HPDE6-E6E7 (cell line): ENCODE data around the gene SH3BP2.

Experiments used
- DNase-seq: peaks from one replicate; pipeline ENCODE4 v3.0.0; 2011; ENCODE audit warnings: missing footprints; ENCODE audit errors: extremely low spot score

SH3BP2 gene

DNA sequence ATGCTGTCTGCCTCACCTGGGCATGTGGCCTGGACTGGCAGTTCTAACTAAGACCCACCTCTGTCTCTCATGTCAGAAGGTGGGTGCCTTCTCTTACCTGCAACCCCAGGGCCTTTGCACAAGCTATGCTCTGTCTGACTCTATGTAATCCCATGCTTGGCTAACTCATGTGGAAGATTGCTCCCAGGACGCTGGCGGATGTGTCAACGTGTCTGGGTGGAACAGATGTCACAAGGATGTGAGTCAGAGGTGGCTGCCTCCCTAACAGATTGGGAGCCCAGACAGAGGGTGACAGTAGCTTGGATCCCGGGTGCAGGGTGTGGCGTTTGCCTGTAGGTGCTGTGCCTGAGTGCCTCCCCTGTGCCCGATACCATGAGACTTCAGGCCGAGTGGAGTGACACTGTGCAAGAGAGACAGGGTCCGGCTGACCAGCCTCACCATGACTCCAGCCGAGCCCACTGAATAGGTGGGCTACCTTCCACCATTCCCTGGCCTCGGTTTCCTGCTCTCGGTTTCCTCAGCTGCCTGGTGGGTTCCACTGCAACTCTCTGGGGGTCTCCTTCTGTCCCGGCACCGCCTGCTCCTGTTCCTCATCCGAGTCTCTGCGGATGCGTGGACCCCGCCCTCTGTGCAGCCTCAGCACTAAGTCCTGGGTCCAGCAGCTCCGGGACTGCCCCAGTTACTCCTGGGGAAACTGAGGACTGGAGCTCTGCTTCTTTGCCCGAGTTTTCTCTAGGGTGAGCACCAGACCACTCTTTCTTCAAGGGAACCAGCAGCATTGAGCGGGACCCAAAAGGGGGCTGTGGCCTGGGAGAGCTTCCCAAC, 11.0 kb downstream of the SH3BP2 start:
- no peak for DNase-seq

GRCh38 chr4:2804449-2804972, 11.6 kb downstream of the SH3BP2 start:
- DNase-seq = no peak

DNA sequence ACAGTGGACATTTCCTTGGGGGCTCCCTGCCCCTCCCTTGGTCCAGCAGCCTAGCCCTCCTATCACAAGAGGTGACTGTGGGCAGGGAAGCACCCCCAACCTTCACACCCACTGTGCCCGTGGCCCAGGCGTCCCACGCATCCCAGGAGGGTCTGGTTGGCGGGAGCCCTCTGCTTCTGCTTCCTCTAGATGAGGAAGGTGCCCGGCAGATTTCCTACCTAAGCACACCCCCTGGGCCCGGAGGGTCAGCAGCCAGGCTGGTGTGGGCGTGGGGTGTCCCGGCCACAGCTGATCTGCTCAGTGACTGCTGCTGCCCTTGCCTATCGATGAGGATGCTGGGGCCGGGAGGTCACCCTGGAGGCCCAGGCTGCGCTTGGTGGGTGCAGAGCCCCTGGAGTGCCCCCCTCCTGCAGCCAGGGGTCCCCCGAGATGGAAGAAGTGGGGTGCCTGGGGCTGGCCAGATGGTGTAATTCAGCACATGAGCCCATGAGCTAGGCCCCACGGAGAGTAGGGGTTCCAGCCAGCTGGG, 12.2 kb downstream of the SH3BP2 start:
- no peak for DNase-seq

- no peak for DNase-seq
Measured at GRCh38 chr4:2805712-2806389, 13.0 kb downstream of the SH3BP2 start.

DNA sequence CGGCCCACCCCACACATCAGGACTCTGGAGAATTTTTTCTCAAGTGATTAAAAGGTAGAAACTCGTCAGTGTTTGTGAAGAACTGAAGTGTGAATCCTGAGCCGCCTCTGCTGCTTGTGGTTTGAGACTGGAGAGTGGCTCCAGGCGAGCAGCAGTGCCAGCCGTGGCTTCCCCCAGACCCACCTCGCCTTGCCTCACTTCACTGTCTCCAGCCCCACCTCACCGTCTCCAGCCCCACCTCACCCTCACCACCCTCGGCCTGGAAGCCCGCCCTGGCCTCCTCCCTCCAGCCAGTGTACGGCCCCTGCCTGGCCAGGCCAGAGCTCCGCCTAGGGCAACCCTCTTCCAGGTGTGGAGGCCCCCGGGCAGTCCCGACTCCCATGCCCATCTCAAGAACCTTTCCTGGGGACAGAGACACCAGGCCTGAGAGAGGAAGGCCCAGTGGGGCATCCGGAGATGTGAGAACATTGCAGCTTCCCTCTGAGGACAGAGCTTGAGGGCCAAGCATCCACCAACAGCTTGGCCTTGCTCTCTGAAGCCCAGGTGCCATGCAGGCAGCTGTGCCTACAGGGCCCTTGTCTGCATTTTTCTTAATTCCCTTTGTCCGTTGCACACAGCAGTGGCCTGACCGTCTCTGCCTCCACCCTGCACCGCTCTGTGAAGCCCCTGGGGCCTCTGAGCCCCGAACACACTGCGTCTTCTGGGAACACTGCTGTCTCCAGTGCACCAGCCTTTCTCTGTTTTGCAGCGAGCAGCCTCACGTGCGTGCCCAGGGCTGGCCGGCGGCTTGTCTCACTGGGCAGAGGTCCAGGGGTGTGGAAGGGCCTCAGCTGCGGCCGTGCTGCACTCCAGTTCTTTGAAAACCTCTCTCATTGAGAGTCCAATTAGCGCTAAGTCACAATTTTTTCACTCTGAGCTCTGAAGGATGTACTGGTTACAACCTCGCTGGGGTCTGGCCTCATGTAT, 13.8 kb downstream of the SH3BP2 start:
- no peak for DNase-seq

GRCh38 chr4:2807571-2807970, 14.7 kb downstream of the SH3BP2 start:
- no peak for DNase-seq

GRCh38 chr4:2808001-2808400, 15.1 kb downstream of the SH3BP2 start:
- DNase-seq = no peak

GRCh38 chr4:2809610-2810180, 16.8 kb downstream of the SH3BP2 start:
- no peak for DNase-seq

GRCh38 chr4:2810388-2810787, 17.5 kb downstream of the SH3BP2 start:
- no peak for DNase-seq

DNA sequence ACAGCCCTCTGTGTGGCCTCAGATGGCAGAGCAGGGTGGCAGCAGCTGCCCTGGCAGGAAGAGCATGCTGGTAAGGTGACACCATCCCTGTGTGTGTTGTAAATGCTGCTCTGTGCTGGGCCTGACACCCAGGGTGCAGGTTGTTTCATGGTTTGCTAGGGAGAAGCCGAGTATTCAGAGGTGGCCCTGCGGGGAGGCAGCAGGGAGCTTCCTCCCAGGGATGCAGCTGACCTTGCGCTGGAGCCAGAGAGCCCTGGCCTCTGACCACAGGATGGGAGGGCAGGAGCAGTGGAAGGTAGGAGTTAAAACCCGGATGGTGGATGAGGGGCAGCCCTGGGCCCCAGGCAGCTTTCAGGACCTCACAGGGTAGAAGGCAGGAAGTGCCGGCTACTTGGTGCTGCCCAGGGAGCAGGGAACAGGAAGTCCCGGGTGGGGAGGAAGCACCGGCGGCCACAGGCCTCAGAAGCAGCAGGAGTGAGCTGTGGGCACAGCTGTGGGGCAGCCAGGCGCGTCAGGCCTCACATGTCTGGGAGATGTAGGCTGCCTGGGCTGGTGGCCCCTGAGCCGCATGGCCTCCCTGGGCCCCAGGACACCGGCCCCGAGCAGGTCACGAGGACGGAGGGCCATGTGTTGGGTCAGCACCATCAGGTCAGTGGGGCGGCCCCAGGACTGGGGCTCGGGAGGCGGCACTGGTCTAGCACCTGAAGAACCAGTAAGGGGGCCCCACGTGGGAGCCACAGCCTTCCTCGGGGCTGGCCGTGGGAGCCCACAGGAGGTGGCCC, 19.1 kb downstream of the SH3BP2 start:
- DNase-seq = no peak

GRCh38 chr4:2812612-2813354, 19.9 kb downstream of the SH3BP2 start:
- no peak for DNase-seq

DNA sequence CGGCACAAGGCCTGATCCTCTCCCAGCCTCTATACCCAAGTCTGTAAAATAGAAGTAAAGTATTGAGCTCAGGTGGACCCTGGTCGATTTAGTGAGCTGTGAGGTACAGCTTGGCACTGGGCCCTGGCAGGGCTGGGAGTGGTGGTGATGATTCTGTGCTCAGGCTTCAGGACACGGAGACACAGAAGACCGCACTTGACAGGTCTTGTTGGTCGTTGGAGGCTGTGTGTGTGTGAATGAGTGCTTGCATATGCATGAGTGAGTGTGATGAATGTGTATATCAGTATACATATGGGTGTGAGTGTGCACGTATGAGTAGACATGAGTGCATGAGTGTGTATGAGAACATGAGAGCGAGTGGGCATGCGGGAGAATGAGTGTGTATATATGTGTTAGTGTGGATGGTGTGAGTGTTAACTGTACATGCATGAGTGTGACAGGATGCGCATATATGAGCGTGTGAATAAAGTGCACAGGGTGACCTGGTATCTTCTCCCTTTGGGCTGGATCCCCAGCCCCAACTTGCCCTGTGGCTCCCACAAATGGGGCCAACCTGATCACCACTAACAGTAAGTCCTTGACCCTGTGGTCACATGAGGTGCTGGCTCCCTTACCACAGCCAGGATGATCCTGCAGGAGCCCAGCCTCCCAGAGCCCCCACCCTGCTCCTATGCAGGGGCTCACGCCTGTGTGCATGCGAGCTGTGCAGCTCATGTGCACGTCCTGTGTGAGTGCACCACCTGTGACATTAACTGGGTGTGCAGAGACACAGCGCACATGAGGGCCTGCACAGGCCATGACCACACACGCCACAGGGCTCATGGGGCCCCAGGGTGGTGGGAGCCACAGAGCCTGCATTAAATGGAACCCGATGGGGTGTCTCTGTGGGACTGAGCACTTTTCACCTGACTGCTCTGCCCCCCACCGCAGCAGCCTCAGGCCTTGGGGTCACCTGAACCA, 20.8 kb downstream of the SH3BP2 start:
- DNase-seq = no peak

DNA sequence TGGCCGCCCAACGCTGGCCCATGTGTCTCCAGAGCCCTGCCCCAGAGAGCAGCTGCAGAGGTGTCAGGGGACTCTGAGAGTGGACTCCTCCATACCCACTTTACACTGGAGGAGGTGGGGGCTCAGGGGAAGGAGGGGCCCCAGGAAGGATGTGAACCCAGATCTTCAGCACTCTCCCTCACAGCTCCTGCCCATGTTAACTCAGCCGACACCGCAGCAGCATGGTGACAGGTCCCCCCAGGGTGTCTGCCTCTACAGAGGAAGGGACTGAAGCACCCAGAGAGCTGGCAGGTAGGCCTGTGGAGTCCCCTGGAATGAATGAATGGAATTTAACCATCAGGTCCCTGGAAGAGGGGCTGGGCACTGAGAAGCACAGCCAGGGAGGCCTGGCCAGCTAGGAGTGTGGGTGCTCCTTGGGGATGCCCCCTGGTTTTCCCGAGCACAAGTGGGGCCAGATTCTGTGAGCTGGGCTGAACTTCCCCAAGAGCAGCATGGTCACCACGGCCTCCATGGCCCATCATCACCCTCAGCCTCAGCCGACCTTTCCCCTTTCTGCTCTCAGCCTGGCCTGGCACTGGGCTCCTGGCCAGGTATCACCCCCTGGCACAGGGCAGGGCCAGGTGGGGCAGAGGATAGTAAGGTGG, 21.9 kb downstream of the SH3BP2 start:
- DNase-seq = no peak

GRCh38 chr4:2816401-2816954, 23.6 kb downstream of the SH3BP2 start:
- no peak for DNase-seq

GRCh38 chr4:2817137-2817536, 24.3 kb downstream of the SH3BP2 start:
- no peak for DNase-seq

- DNase-seq = no peak
Measured at GRCh38 chr4:2817701-2818350, 24.9 kb downstream of the SH3BP2 start.

GRCh38 chr4:2818351-2818939, 25.6 kb downstream of the SH3BP2 start:
- no peak for DNase-seq
